K562 (cell line): ENCODE measurements around the gene PMIS2. TPM values are rescaled to one million over a fixed set of nuclear protein-coding genes. Genes with fewer than 3 reads are reported as not detected.

Experiments used
- CSDE1 ChIP-seq, 2 experiments: fragments of 450-650 bp; IDR thresholded peaks; 2 replicates each; pipeline ENCODE4 v1.6.1; 2016; ENCODE audit warnings: mild to moderate bottlenecking in 1 of 2
- CTBP1 ChIP-seq: fragments of 450-650 bp; IDR thresholded peaks from 2 replicates; pipeline ENCODE4 v1.6.1; 2016; ENCODE audit warnings: borderline replicate concordance
- ELF1 ChIP-seq: fragments of 200-800 bp; sonication (Bioruptor generic); IDR thresholded peaks from 2 replicates; pipeline ENCODE4 v1.6.1; 2016; ENCODE audit warnings: missing genetic modification characterization, missing compliant biosample characterization
- ETV1 ChIP-seq: fragments of 450-650 bp; conservative IDR thresholded peaks from 2 replicates; pipeline ENCODE4 v1.6.1; 2016; ENCODE audit warnings: missing genetic modification characterization, control low read depth, low read depth, missing compliant biosample characterization
- ETV5 ChIP-seq: sonication (generic); formaldehyde crosslinking; IDR thresholded peaks from 2 replicates; pipeline ENCODE4 v1.4.0; 2020; ENCODE audit warnings: low read depth, mild to moderate bottlenecking, missing genetic modification reagents
- GABPB2 ChIP-seq: fragments of 250-450 bp; sonication (Bioruptor Pico); conservative IDR thresholded peaks from 2 replicates; pipeline ENCODE4 v1.5.1; 2021; ENCODE audit warnings: mild to moderate bottlenecking
- GTF2F1 ChIP-seq: IDR thresholded peaks from 2 replicates; pipeline ENCODE4 v1.6.1; 2011; ENCODE audit warnings: low read depth, low read length, improper control_type of control experiment
- HMGN3 ChIP-seq: IDR thresholded peaks from 2 replicates; pipeline ENCODE4 v1.6.1; 2011; ENCODE audit warnings: borderline replicate concordance, low read depth, mild to moderate bottlenecking, mixed read lengths, low read length; ENCODE audit not compliant: insufficient read length; ENCODE audit errors: extremely low read depth
- ILF3 ChIP-seq: fragments of 450-650 bp; IDR thresholded peaks from 2 replicates; pipeline ENCODE4 v1.6.1; 2018; ENCODE audit warnings: antibody characterized with exemption, mild to moderate bottlenecking, moderate library complexity, borderline replicate concordance
- MAX ChIP-seq: sonication (generic); formaldehyde crosslinking; IDR thresholded peaks from 2 replicates; pipeline ENCODE4 v1.9.0; 2022; ENCODE audit warnings: mild to moderate bottlenecking, missing genetic modification reagents
- PML ChIP-seq: IDR thresholded peaks from 2 replicates; pipeline ENCODE4 v1.6.1; 2012; ENCODE audit warnings: low read length, inconsistent platforms
- POU5F1 ChIP-seq: fragments of 150-350 bp; IDR thresholded peaks from 2 replicates; pipeline ENCODE4 v1.6.1; 2014; ENCODE audit warnings: borderline replicate concordance, low read length, low read depth, mild to moderate bottlenecking; ENCODE audit not compliant: partially characterized antibody
- RB1 ChIP-seq: fragments of 450-650 bp; IDR thresholded peaks from 2 replicates; pipeline ENCODE4 v1.6.1; 2017; ENCODE audit warnings: low read depth, mild to moderate bottlenecking
- TBL1XR1 ChIP-seq, 2 experiments: IDR thresholded peaks; 2 replicates each; pipeline ENCODE4 v1.6.1; 2012; ENCODE audit warnings: improper control_type of control experiment in 2 of 2, low read length in 2 of 2, mild to moderate bottlenecking in 1 of 2
- TFE3 ChIP-seq: fragments of 450-650 bp; formaldehyde crosslinking; IDR thresholded peaks from 2 replicates; pipeline ENCODE4 v1.4.0; 2020; ENCODE audit warnings: mild to moderate bottlenecking, mixed read lengths
- ZNF212 ChIP-seq: fragments of 450-650 bp; formaldehyde crosslinking; IDR thresholded peaks from 2 replicates; pipeline ENCODE4 v1.4.0; 2020; ENCODE audit warnings: mild to moderate bottlenecking
- ZNF583 ChIP-seq: fragments of 250-450 bp; sonication (Bioruptor Pico); IDR thresholded peaks from 2 replicates; pipeline ENCODE4 v1.4.0; 2020
- ZNF695 ChIP-seq: fragments of 450-650 bp; formaldehyde crosslinking; IDR thresholded peaks from 2 replicates; pipeline ENCODE4 v1.4.0; 2020; ENCODE audit warnings: mild to moderate bottlenecking, moderate library complexity
- ZNF785 ChIP-seq: fragments of 250-450 bp; sonication (Bioruptor Pico); IDR thresholded peaks from 2 replicates; pipeline ENCODE4 v1.4.0; 2020; ENCODE audit warnings: mild to moderate bottlenecking
- polyA plus RNA-seq, 8 experiments: library from polyadenylated mRNA; depleted of rRNA in 4 of 8; stranded (reverse) in 5 of 8; unstranded in 3 of 8; fragments of >200 nt; fragmentation: Nextera tagmentation in 2 of 8; fragmentation: Illumina TruSeq in 1 of 8; extraction: Ambion mirVana in 2 of 8; extraction: Trizol in 1 of 8; gene quantifications; 2 replicates each; pipeline versions ENCODE4 v1.2.1 to v1.2.3, GENCODE V29; 2011 to 2014; ENCODE audit warnings: inconsistent platforms in 1 of 8, missing spikeins in 1 of 8
- total RNA-seq, 7 experiments: library from RNA; depleted of rRNA in 6 of 7; stranded (reverse); fragments of >200 nt in 6 of 7; fragmentation: Illumina TruSeq in 2 of 7; extraction: Trizol in 2 of 7; gene quantifications; 2 replicates each; pipeline versions ENCODE4 v1.2.1 to v1.2.3, GENCODE V29; 2011 to 2021; ENCODE audit warnings: low replicate concordance in 1 of 7
- TF ChIP-seq, protein P1 (sequence below): fragments of 200-800 bp; sonication (Bioruptor generic); IDR thresholded peaks from 2 replicates; pipeline ENCODE4 v1.6.1; 2017; ENCODE audit warnings: missing genetic modification characterization, missing compliant biosample characterization
- TF ChIP-seq, protein P2 (sequence below): fragments of 250-450 bp; sonication (Bioruptor Pico); IDR thresholded peaks from 2 replicates; pipeline ENCODE4 v1.5.1; 2021; ENCODE audit warnings: mild to moderate bottlenecking
- TF ChIP-seq, protein P3 (sequence below): sonication (generic); formaldehyde crosslinking; IDR thresholded peaks from 2 replicates; pipeline ENCODE4 v1.8.0; 2022; ENCODE audit warnings: mild to moderate bottlenecking, low read depth, missing genetic modification reagents

Gene PMIS2
- total and polyA plus RNA-seq, 9 of the 15 experiments (the other 6 are each of a cell fraction or from before 2014, with no cell fraction given) = not detected

- peak; percentile 34 for TF ChIP-seq TFE3 (CRISPR knock-in tag)
- 0 out of 2 replicates have a peak, but pooled peaks have one; percentile 59 for TF ChIP-seq ZNF695 (CRISPR knock-in tag)
- peak; percentile 79 for TF ChIP-seq PML
- peak; percentile 66; the same call in 1 of the 2 replicates for TF ChIP-seq GABPB2 (CRISPR knock-in tag)
- TF ChIP-seq CTBP1 = peak; percentile 82
- TF ChIP-seq GTF2F1 = peak; percentile 98; the same call in 1 of the 2 replicates
- TF ChIP-seq ZNF785 (CRISPR knock-in tag) = no peak
- TF ChIP-seq MAX (CRISPR knock-in tag) = peak; percentile 82
- no peak for TF ChIP-seq ILF3
- TF ChIP-seq, protein P1, sequence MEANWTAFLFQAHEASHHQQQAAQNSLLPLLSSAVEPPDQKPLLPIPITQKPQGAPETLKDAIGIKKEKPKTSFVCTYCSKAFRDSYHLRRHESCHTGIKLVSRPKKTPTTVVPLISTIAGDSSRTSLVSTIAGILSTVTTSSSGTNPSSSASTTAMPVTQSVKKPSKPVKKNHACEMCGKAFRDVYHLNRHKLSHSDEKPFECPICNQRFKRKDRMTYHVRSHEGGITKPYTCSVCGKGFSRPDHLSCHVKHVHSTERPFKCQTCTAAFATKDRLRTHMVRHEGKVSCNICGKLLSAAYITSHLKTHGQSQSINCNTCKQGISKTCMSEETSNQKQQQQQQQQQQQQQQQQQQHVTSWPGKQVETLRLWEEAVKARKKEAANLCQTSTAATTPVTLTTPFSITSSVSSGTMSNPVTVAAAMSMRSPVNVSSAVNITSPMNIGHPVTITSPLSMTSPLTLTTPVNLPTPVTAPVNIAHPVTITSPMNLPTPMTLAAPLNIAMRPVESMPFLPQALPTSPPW = peak; percentile 61
- TF ChIP-seq ETV1 = peak; percentile 40; the same call in 1 of the 2 replicates
- TF ChIP-seq ELF1 (tag) = peak; percentile 33; the same call in 1 of the 2 replicates
- TF ChIP-seq RB1 = peak; percentile 100
- TF ChIP-seq ZNF212 (CRISPR knock-in tag) = peak; percentile 79; the same call in 1 of the 2 replicates
- TF ChIP-seq ETV5 (CRISPR knock-in tag) = 0 out of 2 replicates have a peak, but pooled peaks have one; percentile 28
- TF ChIP-seq POU5F1 = peak; percentile 55
- peak; percentile 78; the same call in 1 of the 2 replicates for TF ChIP-seq ZNF583 (CRISPR knock-in tag)
- TF ChIP-seq CSDE1 (IDR thresholded peaks at IDR 0.05) = peak in 1 of 2 experiments; percentile 98; a peak in 2 of 4 replicates
- TF ChIP-seq, protein P2, sequence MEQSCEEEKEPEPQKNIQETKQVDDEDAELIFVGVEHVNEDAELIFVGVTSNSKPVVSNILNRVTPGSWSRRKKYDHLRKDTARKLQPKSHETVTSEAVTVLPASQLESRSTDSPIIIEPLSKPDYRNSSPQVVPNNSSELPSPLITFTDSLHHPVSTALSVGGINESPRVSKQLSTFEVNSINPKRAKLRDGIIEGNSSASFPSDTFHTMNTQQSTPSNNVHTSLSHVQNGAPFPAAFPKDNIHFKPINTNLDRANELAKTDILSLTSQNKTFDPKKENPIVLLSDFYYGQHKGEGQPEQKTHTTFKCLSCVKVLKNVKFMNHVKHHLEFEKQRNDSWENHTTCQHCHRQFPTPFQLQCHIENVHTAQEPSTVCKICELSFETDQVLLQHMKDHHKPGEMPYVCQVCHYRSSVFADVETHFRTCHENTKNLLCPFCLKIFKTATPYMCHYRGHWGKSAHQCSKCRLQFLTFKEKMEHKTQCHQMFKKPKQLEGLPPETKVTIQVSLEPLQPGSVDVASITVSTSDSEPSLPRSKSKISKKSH (CRISPR knock-in tag) = no peak
- TF ChIP-seq, protein P3, sequence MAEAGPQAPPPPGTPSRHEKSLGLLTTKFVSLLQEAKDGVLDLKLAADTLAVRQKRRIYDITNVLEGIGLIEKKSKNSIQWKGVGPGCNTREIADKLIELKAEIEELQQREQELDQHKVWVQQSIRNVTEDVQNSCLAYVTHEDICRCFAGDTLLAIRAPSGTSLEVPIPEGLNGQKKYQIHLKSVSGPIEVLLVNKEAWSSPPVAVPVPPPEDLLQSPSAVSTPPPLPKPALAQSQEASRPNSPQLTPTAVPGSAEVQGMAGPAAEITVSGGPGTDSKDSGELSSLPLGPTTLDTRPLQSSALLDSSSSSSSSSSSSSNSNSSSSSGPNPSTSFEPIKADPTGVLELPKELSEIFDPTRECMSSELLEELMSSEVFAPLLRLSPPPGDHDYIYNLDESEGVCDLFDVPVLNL = peak; percentile 80
- peak in 1 of 2 experiments; percentile 100; a peak in 2 of 4 replicates for TF ChIP-seq TBL1XR1 (IDR thresholded peaks at IDR 0.05; ENCODE audit: low read length in 2 of 2)
- TF ChIP-seq HMGN3 = peak; percentile 86
Observed at GRCh38 chr19:35612559-35613321, 26.8 kb downstream of the PMIS2 start, which contains the start of gene HAUS5 (continued).
